Activated CD4-positive, alpha-beta memory T cell treated with anti-CD3 and anti-CD28 coated beads for 36 hours (primary cell): Measurements from ENCODE around the gene GRK4. TPM values are rescaled to one million over a fixed set of nuclear protein-coding genes. Genes with fewer than 3 reads are reported as not detected.
"Not testable (repeated sequence)": the region's sequence is repeated elsewhere in the genome, so short reads cannot be mapped to it uniquely, and the experiment has no call there.

Experiments used
- CTCF ChIA-PET: fragments of 350-600 bp; sonication (Branson Sonifier 250); formaldehyde crosslinking; loops from one replicate; lab custom pipeline; 2021; ENCODE audit warnings: antibody characterized with exemption, inconsistent platforms; lab: Charles Lee
- POLR2A ChIA-PET: fragments of 350-600 bp; sonication (Branson Sonifier 250); formaldehyde crosslinking; loops from one replicate; lab custom pipeline; 2021; ENCODE audit warnings: antibody characterized with exemption; lab: Charles Lee
- DNase-seq: peaks from one replicate; pipeline ENCODE4 v3.0.0-alpha.2; 2020
- H3K27ac Mint-ChIP-seq: one replicate; pipeline ENCODE4 v1.8.0; 2021; ENCODE audit warnings: mixed read lengths
- H3K27me3 Mint-ChIP-seq: one replicate; pipeline ENCODE4 v1.8.0; 2021; ENCODE audit warnings: mixed read lengths
- H3K36me3 Mint-ChIP-seq: one replicate; pipeline ENCODE4 v1.8.0; 2021; ENCODE audit warnings: mixed read lengths
- H3K4me1 Mint-ChIP-seq: one replicate; pipeline ENCODE4 v1.8.0; 2021; ENCODE audit warnings: low read depth, mixed read lengths
- H3K4me3 Mint-ChIP-seq: one replicate; pipeline ENCODE4 v1.8.0; 2021; ENCODE audit warnings: mild to moderate bottlenecking, mixed read lengths
- H3K9me3 Mint-ChIP-seq: one replicate; pipeline ENCODE4 v1.8.0; 2021; ENCODE audit warnings: mixed read lengths
- intact Hi-C: fragments of 100-400 bp; cut with micrococcal nuclease; formaldehyde crosslinking; loops from one replicate; pipeline ENCODE4 v1.15.1; 2023
- total RNA-seq, 2 experiments: library from RNA; stranded (reverse); gene quantifications; one replicate each; pipeline ENCODE4 v1.2.3, GENCODE V29; 2021

The GRK4 gene
- total RNA-seq, 2 experiments from 2014 or later: 2.3 to 3.0 TPM

GRCh38 chr4:3046162-3046561, 82.8 kb downstream of the GRK4 start:
- DNase-seq: no peak
- Mint-ChIP-seq H3K4me3 (no peak overlapping the region), H3K36me3 (peaks cover 6% of the 10 kb centered on the region), H3K9me3 (peaks cover 7% of the 10 kb centered on the region), H3K27ac (no peak overlapping the region), H3K4me1 (peaks cover 51% of the 10 kb centered on the region), H3K27me3 (peaks cover 5% of the 10 kb centered on the region)
- ChIA-PET CTCF (interaction anchor here (0.7 to 2.1 kb wide), 6 partner anchors 32 to 109 kb away, joined by 3 to 8 read pairs (median 4); partner anchors contain the start of genes GRK4 and NOP14), POLR2A (interaction anchor here (1.0 kb wide), 1 partner anchor 32 kb away, joined by 3 read pairs; no protein-coding TSS in a partner anchor)
- intact Hi-C loops: loop anchor here (2.0 to 10.0 kb wide), 3 partner anchors 157 to 396 kb away; partner anchors contain the start of gene HGFAC

- intact Hi-C loops: loop anchor here (1.0 to 10.0 kb wide), 7 partner anchors 28 to 396 kb away; partner anchors contain the start of genes HGFAC, HTT and HTT-AS
- POLR2A ChIA-PET: interaction anchor here (1.0 kb wide), 1 partner anchor 33 kb away, joined by 3 read pairs; no protein-coding TSS in a partner anchor
- CTCF ChIA-PET: interaction anchor here (0.6 to 2.1 kb wide), 7 partner anchors 9 to 103 kb away, joined by 3 to 8 read pairs (median 5); no protein-coding TSS in a partner anchor
Observed at GRCh38 chr4:3046623-3047022, 83.3 kb downstream of the GRK4 start.

GRCh38 chr4:3047464-3048286, 84.3 kb downstream of the GRK4 start:
- Mint-ChIP-seq H3K9me3 (peaks cover 7% of the 10 kb centered on the region), H3K4me1 (peaks cover 38% of the 10 kb centered on the region), H3K4me3 (peak overlapping the region; percentile 68), H3K27me3 (peaks cover 2% of the 10 kb centered on the region), H3K36me3 (peaks cover 6% of the 10 kb centered on the region), H3K27ac (peak overlapping the region; percentile 79)
- intact Hi-C loops: loop anchor here (1.0 to 10.0 kb wide), 7 partner anchors 27 to 395 kb away; partner anchors contain the start of genes HGFAC, HTT and HTT-AS
- DNase-seq: peak; percentile 93
- ChIA-PET CTCF (interaction anchor here (0.6 to 1.4 kb wide), 6 partner anchors 8 to 102 kb away, joined by 3 to 7 read pairs (median 4); no protein-coding TSS in a partner anchor), POLR2A (interaction anchor here (0.7 kb wide), 1 partner anchor 688 kb away, joined by 3 read pairs; no protein-coding TSS in a partner anchor)

More at GRCh38 chr4:3046623-3047022, 83.3 kb downstream of the GRK4 start:
- Mint-ChIP-seq H3K4me3 (no peak overlapping the region), H3K9me3 (peaks cover 7% of the 10 kb centered on the region), H3K36me3 (peaks cover 6% of the 10 kb centered on the region), H3K27ac (no peak overlapping the region), H3K27me3 (peaks cover 4% of the 10 kb centered on the region), H3K4me1 (peaks cover 48% of the 10 kb centered on the region)
- no peak for DNase-seq

- CTCF ChIA-PET: interaction anchor here (0.5 kb wide), 1 partner anchor 454 kb away, joined by 3 read pairs; no protein-coding TSS in a partner anchor
Observed at GRCh38 chr4:3051141-3051897, 87.9 kb downstream of the GRK4 start.

GRCh38 chr4:3054169-3054759, 90.9 kb downstream of the GRK4 start:
- no peak for DNase-seq
- no peaks in the 10 kb centered on the region for H3K4me1 Mint-ChIP-seq
- ChIA-PET POLR2A (no interaction called here), CTCF (interaction anchor here (1.6 kb wide), 1 partner anchor 75 kb away, joined by 4 read pairs; no protein-coding TSS in a partner anchor)
- H3K27me3 Mint-ChIP-seq: no peaks in the 10 kb centered on the region
- H3K36me3 Mint-ChIP-seq: peaks cover 6% of the 10 kb centered on the region
- H3K27ac Mint-ChIP-seq: no peak overlapping the region
- peaks cover 20% of the 10 kb centered on the region for H3K9me3 Mint-ChIP-seq
- no peak overlapping the region for H3K4me3 Mint-ChIP-seq
- intact Hi-C loops: no loop called here

More at GRCh38 chr4:3051141-3051897, 87.9 kb downstream of the GRK4 start:
- H3K27me3 Mint-ChIP-seq, H3K27ac Mint-ChIP-seq, DNase-seq, H3K4me3 Mint-ChIP-seq, intact Hi-C loops, H3K36me3 Mint-ChIP-seq, POLR2A ChIA-PET: not testable (repeated sequence)
- Mint-ChIP-seq H3K9me3 (peaks cover 15% of the 10 kb centered on the region), H3K4me1 (peaks cover 14% of the 10 kb centered on the region)

GRCh38 chr4:3059943-3060342, 96.6 kb downstream of the GRK4 start:
- DNase-seq: no peak
- ChIA-PET CTCF (no interaction called here), POLR2A (no interaction called here)
- intact Hi-C loops: no loop called here
- no peak overlapping the region for H3K4me3 Mint-ChIP-seq
- peaks cover 16% of the 10 kb centered on the region for H3K9me3 Mint-ChIP-seq
- H3K27ac Mint-ChIP-seq: no peak overlapping the region
- H3K36me3 Mint-ChIP-seq: peaks cover 3% of the 10 kb centered on the region
- peaks cover 2% of the 10 kb centered on the region for H3K27me3 Mint-ChIP-seq
- H3K4me1 Mint-ChIP-seq: no peaks in the 10 kb centered on the region

- H3K4me3 Mint-ChIP-seq: no peak overlapping the region
- no peak for DNase-seq
- POLR2A ChIA-PET: no interaction called here
- no peaks in the 10 kb centered on the region for H3K36me3 Mint-ChIP-seq
- H3K27ac Mint-ChIP-seq: no peak overlapping the region
- H3K4me1 Mint-ChIP-seq: no peaks in the 10 kb centered on the region
- CTCF ChIA-PET: interaction anchor here (1.2 to 2.0 kb wide), 2 partner anchors 12 to 19 kb away, joined by 3 to 6 read pairs; no protein-coding TSS in a partner anchor
- peaks cover 2% of the 10 kb centered on the region for H3K27me3 Mint-ChIP-seq
- peaks cover 9% of the 10 kb centered on the region for H3K9me3 Mint-ChIP-seq
- intact Hi-C loops: no loop called here
Observed at GRCh38 chr4:3060946-3061345, 97.6 kb downstream of the GRK4 start.

GRCh38 chr4:3062471-3062870, 99.1 kb downstream of the GRK4 start:
- ChIA-PET CTCF (interaction anchor here (1.2 kb wide), 1 partner anchor 84 kb away, joined by 3 read pairs; no protein-coding TSS in a partner anchor), POLR2A (no interaction called here)
- peaks cover 2% of the 10 kb centered on the region for H3K27me3 Mint-ChIP-seq
- no peaks in the 10 kb centered on the region for H3K4me1 Mint-ChIP-seq
- no peaks in the 10 kb centered on the region for H3K9me3 Mint-ChIP-seq
- H3K36me3 Mint-ChIP-seq: no peaks in the 10 kb centered on the region
- intact Hi-C loops: no loop called here
- no peak overlapping the region for H3K27ac Mint-ChIP-seq
- no peak for DNase-seq
- no peak overlapping the region for H3K4me3 Mint-ChIP-seq

- ChIA-PET POLR2A (no interaction called here), CTCF (no interaction called here)
- intact Hi-C loops: no loop called here
- Mint-ChIP-seq H3K27ac (no peak overlapping the region), H3K4me1 (no peaks in the 10 kb centered on the region), H3K4me3 (no peak overlapping the region), H3K27me3 (peaks cover 2% of the 10 kb centered on the region), H3K9me3 (no peaks in the 10 kb centered on the region), H3K36me3 (no peaks in the 10 kb centered on the region)
- DNase-seq: no peak
Observed at GRCh38 chr4:3065551-3065950, 102.2 kb downstream of the GRK4 start.

- no peak overlapping the region for H3K4me3 Mint-ChIP-seq
- intact Hi-C loops: no loop called here
- DNase-seq: no peak
- H3K9me3 Mint-ChIP-seq: no peaks in the 10 kb centered on the region
- H3K27me3 Mint-ChIP-seq: no peaks in the 10 kb centered on the region
- no peaks in the 10 kb centered on the region for H3K4me1 Mint-ChIP-seq
- no peaks in the 10 kb centered on the region for H3K36me3 Mint-ChIP-seq
- no peak overlapping the region for H3K27ac Mint-ChIP-seq
- ChIA-PET CTCF (no interaction called here), POLR2A (no interaction called here)
Observed at GRCh38 chr4:3066836-3067400, 103.5 kb downstream of the GRK4 start.

- no peaks in the 10 kb centered on the region for H3K4me1 Mint-ChIP-seq
- H3K9me3 Mint-ChIP-seq: no peaks in the 10 kb centered on the region
- H3K27me3 Mint-ChIP-seq: no peaks in the 10 kb centered on the region
- no peak overlapping the region for H3K27ac Mint-ChIP-seq
- CTCF ChIA-PET: no interaction called here
- DNase-seq: no peak
- H3K4me3 Mint-ChIP-seq: no peak overlapping the region
- H3K36me3 Mint-ChIP-seq: no peaks in the 10 kb centered on the region
- intact Hi-C loops: no loop called here
- POLR2A ChIA-PET: no interaction called here
Observed at GRCh38 chr4:3067473-3068001, 104.2 kb downstream of the GRK4 start.
